A673 (cell line): ENCODE measurements around the gene MPPED2.

Source experiments
- EZH2 ChIP-seq: fragments of 200-600 bp; sonication (generic); IDR thresholded peaks from 2 replicates; pipeline ENCODE4 v1.6.1; 2017; ENCODE audit warnings: borderline replicate concordance, low read depth, mild to moderate bottlenecking, mixed read lengths, antibody characterized with exemption, low read length; ENCODE audit not compliant: poor library complexity, severe bottlenecking
- TF ChIP-seq, protein P1 (sequence below): fragments of 300-800, 200-600 bp; sonication (generic); conservative IDR thresholded peaks from 2 replicates; pipeline ENCODE4 v1.5.1; 2017; ENCODE audit warnings: low read depth, mild to moderate bottlenecking, antibody characterized with exemption, low read length, moderate library complexity, mixed read lengths

DNA sequence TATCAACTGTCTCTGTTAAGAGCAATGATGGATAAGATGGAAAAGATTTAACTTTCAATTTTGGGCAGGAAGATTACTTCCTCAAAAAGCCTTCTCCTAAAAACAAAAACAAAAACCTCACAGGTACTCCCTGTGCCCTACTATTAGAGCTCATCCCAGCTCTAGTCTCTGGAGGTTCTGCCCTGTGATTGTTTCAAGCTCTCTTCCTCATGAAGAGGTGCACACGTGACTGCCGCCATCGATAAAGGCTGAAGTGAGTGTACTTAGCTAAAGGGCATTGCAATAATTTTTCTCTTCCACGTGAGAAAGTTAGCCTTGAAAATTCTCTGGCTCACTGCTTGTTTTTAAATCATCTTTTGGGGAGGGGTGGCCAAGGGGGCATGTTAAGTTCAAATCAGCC is 36.6 kb downstream of the MPPED2 start:
- TF ChIP-seq, protein P1, sequence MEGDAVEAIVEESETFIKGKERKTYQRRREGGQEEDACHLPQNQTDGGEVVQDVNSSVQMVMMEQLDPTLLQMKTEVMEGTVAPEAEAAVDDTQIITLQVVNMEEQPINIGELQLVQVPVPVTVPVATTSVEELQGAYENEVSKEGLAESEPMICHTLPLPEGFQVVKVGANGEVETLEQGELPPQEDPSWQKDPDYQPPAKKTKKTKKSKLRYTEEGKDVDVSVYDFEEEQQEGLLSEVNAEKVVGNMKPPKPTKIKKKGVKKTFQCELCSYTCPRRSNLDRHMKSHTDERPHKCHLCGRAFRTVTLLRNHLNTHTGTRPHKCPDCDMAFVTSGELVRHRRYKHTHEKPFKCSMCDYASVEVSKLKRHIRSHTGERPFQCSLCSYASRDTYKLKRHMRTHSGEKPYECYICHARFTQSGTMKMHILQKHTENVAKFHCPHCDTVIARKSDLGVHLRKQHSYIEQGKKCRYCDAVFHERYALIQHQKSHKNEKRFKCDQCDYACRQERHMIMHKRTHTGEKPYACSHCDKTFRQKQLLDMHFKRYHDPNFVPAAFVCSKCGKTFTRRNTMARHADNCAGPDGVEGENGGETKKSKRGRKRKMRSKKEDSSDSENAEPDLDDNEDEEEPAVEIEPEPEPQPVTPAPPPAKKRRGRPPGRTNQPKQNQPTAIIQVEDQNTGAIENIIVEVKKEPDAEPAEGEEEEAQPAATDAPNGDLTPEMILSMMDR, result no peak
- no peak for TF ChIP-seq EZH2
